GM19455 (cell line): ENCODE data around the gene FAF1.

Experiments used
- ATAC-seq: cut with Tn5 transposase; IDR thresholded peaks from one replicate; pipeline ENCODE4 v1.9.1; 2021; ENCODE audit not compliant: unreplicated experiment

FAF1 gene

DNA sequence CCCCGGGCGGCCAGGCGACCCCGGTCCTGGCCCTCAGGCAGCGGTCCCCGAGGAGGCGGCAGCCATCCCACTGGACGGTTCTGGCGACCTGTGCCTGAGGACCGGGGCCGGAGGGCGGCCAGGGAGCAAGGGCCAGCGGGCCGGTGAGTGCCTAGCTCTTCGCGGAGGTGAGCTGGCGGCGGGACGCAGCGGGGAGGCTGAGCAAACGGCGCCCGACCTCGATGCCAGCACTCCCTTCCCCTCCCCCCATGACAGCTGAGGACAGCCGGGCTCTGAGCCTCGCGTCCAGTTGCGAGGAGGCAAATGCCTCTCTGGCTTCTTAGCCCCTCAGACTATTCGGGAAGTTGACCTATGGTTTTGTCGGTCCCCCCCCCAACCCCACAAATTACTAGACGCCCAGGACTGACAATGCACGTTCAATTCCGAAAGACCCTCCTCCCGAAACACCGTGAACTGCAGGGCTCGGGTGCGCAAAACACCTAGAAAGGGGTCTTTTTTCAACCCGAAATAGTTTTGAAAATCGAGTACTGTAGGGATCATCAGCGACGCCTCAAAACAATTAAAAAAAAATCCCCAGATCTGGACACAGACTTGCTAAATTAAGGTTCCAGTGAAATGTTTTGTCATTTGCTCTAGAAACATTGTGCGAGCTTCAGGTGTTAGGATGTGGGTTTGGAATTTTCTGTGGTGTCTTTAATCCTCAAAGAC is 18.2 kb upstream of the FAF1 start:
- ATAC-seq = peak; percentile 49

DNA sequence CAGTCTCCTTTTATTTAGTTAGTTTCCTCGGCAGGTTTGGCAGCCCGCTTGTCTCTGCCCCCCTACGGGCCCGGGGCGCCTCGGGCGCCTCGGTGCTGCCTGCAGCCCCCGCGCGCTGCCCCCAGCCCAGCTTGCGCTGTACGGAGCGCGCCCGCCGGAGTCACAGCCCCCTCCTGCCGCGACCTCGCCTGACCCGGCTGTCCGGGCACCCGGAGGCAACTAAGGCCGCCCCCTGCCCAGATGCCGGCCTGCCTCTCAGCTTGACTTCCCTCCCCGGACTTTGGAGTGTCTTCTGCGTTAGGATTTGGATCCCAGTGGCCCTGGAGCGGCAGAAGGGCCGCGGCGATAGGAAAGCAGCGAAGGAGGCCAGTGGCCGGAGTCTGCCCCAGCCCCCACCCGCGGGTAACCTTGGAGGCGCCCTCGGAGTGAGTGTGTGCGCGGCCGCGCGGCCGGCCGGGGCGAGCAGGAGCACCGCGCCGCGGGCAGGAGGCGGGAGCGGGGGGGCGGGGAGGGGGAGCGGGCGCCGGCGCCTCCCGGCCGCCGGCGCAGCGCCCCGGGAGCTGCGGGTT is 17.6 kb upstream of the FAF1 start:
- peak; percentile 60 for ATAC-seq

DNA sequence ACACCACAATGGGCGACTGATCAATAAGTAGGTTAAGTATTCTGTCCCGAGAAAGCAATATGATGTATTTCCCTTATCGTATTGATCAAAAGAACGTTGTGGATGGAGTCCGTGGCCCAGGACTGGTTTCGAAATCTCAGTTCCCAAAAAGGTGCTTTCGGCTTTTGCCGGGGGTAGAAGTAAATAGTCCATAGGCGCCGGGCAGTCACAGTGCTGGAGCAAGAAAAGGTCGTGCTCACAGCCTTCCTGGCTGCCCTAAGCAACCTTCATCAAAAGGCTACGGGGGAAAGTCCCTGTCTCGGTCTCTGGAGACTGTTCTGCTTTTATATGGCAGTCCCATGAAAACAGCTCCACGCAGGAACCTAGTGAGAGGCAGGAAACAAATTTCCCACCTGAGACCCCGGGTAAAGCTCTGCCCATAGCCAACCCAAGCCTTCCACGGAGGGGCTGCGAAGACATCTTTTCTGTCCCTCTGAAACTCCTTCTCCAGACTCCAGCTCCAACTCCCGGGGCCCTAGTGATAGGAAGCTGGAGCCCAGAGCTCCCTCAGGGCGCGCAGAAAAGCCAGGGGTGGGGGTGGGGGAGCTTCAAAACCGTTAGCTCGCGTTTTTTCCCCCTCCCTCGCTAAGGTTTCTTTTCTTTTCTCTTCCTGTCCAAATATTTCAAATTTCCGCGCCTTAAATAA is 17.0 kb upstream of the FAF1 start:
- peak; percentile 50 for ATAC-seq

DNA sequence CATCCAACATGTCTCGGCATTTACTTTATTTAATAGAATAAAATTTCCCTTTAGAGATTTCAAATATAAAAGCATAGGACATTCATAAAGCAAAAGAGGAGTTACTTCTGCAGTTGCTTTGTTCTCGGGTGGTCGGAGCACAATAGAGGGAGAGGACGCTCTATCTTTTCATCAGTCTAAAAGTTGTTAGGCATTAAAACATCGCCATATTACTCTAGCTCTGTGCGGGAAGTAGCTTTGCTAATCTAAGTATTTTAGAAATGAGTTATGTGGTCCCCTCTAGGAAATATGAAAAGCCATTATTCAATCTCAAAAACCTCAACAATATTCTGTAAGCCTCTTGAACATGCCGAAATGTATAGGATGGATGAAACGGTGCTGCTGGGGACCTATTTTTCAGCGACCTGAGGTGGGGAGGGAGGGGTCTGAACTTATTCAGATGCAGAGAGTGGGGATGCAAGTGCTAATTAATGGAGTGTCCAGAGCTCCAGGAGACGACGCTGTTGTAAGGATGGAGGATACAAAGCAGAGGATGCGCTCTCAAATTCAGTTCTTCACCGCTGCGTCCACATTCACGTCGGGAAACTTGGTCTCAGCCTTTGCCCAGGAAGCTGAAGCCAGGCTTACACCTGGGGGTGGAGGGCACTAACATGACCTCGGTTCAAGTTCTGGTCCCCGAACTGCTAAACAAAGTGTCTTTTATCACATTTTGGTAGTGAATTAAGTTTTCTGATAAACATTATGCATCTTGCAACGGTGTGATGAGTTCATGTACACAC is 16.2 kb upstream of the FAF1 start:
- ATAC-seq = peak; percentile 1

DNA sequence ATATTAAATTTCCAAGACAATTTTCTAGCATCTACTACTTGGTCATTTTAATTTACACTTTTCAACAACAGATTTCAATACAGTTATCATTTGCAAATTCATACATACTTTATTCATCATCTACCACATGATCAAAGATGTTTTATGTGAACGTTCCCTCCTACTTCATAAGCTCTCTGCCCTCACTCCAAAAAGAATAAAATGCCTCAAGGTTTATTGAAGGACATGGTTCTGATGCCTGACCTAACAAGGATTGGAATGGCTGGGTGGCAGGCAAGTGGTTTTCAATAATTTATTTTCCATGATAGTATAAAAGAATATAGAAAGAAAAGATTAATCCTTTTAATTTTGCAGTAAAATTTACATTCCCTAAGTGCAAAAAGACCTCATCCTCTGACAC is 15.4 kb upstream of the FAF1 start:
- no peak for ATAC-seq

DNA sequence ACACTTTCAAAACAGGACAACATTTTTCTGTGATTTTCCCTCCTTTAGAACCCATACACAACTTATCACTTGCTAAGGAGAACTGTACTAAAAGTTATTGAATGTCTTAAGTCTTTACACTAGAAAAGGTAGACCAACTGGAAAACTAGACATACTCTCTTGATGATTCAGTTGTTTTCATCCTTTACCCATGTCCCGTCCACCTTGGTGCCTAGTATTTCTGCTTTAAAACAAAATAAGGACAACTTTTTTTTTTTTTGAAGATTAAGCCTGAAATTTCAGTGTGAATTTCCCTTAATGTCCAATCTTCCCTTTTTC is 14.5 kb upstream of the FAF1 start:
- no peak for ATAC-seq

DNA sequence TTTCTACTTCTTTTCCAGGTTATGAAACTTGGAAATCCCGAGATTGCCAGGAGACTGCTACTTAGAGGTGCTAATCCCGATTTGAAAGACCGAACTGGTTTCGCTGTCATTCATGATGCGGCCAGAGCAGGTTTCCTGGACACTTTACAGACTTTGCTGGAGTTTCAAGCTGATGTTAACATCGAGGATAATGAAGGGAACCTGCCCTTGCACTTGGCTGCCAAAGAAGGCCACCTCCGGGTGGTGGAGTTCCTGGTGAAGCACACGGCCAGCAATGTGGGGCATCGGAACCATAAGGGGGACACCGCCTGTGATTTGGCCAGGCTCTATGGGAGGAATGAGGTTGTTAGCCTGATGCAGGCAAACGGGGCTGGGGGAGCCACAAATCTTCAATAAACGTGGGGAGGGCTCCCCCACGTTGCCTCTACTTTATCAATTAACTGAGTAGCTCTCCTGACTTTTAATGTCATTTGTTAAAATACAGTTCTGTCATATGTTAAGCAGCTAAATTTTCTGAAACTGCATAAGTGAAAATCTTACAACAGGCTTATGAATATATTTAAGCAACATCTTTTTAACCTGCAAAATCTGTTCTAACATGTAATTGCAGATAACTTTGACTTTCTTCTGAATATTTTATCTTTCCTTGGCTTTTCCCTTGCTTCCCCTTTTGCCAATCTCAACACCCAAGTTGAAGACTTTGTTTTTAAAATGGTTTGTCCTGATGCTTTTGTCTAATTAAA is 14.0 kb upstream of the FAF1 start:
- no peak for ATAC-seq

DNA sequence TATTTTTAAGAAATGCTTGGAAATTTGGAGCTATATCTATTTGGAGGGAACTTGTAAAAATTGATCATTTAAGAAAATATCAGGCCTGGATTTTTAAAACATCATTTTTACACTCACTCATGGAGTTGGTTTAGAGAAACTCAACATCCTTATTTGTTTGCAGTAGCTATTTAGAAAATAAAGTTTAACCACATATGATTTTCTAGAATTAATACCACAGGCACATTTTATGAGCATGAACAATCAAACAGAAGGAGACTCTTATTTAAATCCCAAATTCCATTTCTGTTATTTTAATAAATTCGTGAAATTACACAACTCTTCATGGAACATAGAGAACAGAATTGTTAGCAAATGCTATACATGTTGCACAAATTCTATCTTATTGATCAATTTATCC is 13.2 kb upstream of the FAF1 start:
- no peak for ATAC-seq

DNA sequence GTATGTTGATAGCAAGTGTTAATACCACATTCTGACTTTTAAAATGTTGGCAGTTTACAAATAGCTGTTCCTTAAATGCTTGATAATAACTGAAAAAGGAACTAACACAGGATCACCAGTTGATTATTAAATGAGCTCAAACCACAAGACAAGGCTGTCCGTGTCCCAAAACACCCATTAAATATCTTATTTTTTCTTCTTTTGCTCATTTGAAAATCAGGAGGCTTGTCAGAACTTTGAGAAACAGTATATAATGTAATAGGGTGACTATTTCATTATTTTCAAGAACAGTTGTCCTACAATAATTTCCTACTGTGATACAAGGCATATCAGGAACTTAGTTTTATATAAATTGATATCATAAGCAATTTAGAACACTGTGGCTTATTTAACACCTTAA is 12.7 kb upstream of the FAF1 start:
- ATAC-seq = no peak

DNA sequence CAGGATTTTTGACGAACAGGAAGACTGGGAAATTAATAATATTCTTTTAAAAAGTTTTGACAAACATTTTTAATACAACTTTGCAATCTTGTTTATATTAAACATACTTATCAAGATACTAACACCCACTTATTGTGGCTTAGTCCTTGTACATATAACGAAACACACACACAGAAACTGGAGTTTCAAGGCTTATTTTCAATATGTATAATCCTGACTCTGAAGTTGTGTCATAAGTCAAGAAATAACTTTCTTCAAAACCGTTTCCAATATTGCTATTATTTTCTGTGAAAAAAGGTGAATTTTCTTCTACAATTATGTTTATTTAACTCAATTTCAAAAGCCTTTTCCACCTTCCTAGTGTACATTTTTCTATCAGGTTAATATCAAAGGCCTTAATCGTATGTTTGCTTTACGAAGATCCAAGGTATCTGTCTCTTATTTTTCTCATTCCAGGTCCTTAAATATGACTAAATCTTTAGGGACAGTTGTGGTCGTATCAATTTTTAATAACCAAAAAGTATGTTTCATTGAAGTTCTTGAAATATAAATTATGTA is 11.8 kb upstream of the FAF1 start:
- ATAC-seq = no peak

DNA sequence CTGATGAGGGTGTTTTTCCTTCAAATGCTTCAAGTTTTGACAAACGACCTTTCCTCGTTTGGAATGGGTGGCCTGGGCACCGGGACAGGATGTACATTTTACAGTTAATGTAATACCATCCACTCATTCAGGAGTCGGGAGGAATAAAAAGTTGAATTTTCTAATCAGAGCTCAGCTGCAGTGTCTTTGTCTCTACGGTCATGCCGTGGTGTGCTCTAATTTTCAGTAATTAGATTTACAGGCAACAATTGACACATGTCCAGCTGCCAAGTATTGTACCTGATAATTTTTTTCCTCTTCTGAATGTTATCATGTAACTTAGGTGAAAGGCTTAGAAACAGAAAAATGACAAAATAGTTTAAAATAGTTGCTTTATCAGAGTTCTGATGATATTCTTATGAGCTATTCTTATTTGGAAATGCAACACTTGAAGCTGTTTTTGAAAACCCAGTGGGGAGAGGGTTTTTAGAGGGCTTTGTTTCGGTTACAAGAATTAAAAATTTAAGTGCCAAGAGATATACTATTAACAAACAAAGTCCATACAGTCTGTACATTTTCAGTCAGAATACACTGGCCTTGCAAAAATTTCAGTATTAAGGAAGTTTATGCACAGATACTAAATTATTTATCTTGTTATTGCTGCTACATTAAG is 11.0 kb upstream of the FAF1 start:
- ATAC-seq = no peak

DNA sequence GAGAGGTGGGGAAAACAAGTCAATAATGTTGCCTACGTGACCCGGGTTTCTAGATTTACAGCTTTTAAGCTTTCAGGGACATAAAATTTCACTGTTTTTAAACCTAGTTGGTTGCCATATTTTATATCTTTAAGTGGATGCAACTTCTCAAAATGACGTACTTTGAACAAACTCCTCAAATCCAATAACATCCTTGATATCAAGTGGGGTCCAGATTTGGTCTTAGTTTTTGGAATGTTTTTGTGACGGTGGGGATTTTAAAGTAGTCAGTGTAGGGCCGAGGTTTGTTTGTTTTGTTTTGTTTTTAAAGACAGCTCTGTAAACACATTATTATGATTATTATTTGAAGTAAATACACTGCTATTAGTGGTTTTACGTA is 10.4 kb upstream of the FAF1 start:
- no peak for ATAC-seq

DNA sequence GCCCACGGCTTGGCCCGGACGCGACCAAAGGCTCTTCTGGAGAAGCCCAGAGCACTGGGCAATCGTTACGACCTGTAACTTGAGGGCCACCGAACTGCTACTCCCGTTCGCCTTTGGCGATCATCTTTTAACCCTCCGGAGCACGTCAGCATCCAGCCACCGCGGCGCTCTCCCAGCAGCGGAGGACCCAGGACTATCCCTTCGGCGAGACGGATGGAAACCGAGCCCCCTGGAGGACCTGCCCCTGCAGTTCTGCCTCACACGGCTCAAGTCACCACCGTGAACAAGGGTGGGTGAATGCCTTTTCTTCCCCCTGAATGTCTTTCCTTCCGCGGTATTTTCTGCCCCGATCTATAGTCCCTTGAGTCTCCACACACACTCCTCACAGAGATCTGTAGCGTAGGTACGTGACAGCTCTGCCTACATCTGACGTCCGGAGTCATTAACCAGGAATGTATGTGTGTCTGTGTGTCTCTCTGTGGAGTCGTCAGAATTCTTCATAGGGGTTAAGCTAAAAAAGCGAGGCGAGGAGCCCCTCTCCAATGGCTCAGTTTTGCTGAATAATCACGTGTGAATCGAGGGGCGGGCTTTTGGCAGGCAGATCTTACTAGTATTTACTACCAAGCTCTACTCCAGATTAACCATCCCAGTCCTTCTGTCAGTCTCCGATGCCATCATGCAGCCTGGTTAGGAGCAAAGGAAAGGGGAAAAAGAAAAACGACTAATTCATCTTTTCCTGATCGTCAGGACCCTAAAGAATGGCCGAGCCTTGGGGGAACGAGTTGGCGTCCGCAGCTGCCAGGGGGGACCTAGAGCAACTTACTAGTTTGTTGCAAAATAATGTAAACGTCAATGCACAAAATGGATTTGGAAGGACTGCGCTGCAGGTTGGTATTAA is 9.8 kb upstream of the FAF1 start, which contains the start of gene CDKN2C:
CDKN2C (plus strand) TSS at position 635 of the 898 bp plus-strand sequence; CDS start at position 759, 124 bp downstream.
- ATAC-seq = peak; percentile 25

DNA sequence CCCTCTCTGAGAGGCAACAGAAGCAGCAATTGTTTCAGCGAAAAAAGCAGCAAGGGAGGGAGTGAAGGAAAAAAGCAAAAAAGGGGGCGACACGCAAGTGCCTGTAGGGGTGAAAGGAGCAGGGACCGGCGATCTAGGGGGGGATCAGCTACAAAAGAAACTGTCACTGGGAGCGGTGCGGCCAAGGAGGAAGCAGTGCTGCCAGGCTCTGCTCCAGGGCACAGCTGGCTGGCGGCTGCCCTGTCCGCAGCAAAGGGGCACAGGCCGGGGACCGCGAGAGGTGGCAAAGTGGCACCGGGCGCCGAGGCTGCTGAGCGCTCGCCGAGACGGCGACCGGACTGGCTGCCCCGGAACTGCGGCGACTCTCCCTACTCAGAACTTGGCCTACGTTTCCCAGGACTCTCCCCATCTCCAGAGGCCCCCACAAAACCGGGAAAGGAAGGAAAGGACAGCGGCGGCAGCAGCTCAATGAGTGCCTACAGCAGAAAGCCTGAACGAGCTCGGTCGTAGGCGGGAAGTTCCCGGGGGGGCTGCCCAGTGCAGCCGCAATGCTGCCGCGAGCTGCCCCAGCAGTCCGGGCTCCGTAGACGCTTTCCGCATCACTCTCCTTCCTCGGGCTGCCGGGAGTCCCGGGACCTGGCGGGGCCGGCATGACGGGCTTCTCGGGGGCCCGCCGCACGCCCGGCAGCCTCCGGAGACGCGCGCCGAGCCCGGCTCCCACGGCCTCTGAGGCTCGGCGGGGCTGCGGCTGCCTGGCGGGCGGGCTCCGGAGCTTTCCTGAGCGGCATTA is 8.9 kb upstream of the FAF1 start:
- peak; percentile 24 for ATAC-seq

DNA sequence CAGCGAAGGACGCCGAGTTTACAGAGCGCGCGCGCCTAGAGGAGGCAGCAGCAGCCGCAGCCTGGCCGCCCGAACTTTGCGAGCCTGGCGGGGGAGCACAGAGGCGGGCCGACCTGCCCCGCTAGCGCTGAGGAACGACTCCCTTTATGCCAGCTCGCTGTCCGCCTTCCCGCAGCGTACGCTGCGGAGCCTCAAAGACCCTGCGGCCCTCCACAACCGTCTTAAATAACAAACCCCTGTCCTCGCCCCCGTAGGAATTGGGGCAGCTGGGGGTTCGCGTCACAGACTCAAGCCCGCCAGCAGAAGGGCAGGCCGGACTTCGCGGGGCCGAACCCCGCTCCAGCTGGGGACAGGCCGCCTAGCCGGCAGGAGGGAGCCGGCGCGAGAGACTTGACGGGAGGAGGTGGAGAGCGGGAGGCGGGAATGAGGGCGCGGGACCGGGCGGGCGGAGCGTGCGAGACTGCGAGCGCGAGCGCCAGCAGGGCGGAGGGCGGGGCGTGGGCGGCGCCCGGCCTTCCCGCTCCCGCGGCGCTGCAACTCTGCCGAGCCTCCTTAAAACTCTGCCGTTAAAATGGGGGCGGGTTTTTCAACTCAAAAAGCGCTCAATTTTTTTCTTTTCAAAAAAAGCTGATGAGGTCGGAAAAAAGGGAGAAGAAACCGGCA is 8.2 kb upstream of the FAF1 start:
- ATAC-seq = peak; percentile 66

DNA sequence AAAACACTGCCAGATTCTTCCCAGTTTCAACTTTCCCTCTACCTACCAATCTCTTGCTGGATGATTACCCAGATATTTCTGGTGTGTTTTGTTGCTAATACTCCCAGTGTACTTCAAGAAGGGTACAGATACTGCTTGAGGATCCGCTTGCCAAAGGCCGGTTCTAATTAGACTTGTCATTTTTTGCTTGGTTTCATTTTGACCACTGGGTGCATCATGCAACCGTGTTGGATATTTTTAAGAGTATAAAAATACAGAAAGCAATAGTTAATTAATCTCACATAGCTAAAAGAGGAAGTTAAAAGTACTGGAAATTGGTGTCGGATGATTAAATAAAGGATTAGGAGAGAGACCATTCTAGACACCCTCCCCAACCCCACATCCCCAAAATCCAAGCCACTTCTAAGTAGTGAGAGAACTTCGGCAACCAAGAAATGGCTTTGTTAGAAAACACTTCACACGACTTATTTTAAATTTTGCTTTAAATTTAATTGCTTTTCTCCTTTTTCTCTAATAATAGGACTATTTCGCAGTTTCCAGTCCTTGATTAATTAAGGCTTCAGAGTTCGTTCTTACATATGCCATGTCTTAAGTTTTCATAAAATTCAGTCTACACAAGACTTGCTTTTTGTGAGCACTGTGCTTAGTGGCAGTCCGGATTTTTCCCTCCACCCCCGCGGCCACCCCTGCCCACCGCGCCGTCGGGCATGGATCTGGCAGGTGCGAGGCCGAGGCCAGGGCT is 7.5 kb upstream of the FAF1 start:
- no peak for ATAC-seq

DNA sequence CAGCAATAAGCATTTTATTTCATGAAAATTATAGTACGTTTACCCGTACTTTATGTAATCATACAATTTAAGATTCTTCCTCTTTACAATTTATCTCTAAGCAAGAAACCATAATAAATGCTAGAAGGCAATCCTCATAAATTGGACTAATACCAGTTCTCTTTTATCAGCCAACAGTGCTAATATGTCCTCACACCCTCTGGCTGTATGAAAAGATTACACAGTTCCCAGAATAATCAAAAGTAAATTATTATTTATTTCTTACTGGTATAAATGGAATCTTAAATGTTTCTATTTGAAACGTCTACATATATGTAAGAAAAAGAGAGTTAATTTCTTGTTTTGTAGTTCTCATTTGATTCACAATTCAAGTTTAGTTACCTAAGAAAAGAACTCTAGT is 6.9 kb upstream of the FAF1 start:
- no peak for ATAC-seq
